GM21825 (cell line): Measurements from ENCODE around the gene BRINP2.

ENCODE experiments used
- ATAC-seq: cut with Tn5 transposase; IDR thresholded peaks from one replicate; pipeline ENCODE4 v1.9.1; 2021; ENCODE audit warnings: mild to moderate bottlenecking, moderate library complexity; ENCODE audit not compliant: unreplicated experiment

BRINP2 gene

DNA sequence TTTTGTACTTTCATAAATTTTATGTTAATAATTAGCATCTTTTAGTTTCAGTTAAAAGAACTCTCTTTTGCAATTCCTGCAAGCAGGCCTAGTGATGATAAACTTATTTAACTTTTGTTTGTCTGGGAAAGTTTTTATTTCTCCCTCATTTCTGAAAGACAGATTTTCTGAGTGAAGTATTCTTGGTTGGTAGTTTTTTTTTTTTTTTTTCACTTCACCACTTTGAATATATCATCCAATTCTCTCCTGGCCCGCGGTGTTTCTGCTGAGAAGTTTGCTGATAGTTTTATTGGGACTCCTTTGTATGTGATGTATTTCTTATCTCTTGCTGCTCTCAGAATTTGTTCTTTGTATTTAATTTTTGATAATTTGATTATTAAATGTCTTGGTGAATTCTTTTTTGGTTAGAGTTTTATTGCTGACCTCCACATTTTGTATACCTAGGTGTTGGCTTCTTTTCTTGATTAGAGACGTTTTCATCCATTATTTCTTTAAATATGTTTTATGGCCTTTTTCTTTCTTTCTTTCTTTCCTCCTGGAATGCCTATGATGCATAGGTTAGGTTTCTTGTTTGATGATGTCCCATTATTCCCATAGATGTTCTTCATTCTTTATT is 45.9 kb downstream of the BRINP2 start:
- ATAC-seq: no peak

DNA sequence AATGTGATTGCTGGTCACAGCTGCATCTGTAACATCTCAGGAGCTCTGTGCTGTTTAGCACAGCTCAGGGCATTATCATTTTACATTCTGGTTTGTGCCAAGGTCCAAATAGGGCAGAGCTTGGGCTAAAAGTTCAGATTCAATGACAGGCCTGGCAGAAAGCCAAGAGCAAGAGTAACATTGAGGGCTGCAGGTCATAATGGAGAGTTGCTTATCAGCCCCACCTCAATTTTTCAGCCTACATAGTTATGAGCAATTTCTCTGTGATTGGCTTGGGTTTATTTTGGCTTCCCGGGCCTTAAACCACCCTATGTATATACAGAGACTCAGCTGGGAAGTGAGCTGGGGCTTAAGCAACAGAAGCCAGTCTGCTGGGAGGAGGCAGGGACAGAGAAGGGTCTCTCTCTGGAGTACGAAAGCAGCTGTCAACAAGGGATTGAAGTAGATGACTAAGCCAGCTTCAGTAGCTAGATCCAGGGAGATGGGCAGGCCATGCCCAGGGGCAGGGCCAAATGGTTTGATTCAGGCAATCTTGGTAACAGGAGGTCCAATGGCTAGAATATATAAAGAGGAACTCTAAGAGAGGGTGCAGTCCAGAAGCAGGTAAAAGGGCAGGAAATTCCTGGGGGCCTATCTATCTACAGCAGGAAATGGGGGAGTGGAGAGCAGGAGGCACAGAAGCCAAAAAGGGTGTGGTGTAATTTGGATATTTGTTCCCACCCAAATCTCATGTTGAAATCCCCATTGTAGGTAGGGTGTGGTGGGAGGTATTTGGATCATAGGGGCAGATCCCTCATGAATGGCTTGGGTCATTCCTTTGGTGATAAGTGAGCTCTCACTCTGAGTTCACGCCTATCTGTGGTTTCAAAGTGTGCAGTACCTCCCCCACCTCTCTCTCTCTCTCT is 49.0 kb downstream of the BRINP2 start:
- no peak for ATAC-seq

DNA sequence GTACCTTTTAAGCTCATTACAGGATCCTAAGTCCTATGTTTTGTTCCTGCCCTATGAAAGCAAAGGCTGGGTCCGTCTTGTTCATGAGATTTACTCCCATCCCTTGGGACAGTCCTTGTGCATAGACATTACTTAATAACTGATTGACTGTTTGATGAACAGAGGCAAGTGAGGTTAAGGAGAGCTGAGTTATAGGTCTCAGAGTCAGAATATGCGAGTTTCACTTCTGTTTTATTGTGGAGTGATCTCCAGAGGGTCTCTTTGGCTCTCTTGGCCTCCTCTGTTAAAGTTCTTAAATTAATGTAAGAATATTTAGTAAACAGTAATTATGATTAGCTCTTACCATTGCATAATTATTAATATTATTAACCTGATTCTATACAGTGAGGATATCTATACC is 52.6 kb downstream of the BRINP2 start:
- no peak for ATAC-seq

DNA sequence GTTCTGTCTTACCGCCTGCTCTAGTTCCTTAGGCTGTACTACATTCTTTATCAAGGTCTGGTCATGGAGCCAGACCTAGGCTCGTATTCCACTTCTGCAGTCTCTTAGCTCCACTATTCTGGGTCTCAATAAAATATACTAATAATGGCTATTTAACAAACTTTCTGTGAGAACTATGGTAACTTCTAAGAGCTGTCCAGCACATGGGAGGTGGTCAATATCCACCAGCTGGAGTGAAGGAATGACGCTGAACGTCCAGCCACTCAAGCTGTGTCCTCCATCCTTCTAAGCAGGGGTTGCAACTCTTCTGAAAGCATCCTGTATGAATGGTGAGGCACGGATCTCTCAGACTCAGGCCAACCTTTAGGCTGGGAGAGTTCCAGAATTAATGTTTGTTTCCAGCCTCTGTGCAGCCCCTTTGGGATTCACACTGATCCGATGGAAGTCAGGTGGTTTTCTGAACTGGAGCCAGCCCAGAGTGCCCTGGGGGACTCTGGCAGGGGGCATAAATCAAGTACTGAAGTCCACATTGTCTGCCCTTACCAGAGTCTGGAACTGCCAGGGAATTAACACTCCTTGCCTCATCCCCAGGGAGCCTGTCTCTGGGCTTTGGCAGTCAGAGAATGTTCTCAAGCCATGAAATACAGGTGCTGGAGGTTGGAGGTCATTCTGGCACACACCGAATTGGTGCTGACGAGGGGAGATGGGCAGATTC is 57.4 kb downstream of the BRINP2 start:
- no peak for ATAC-seq

DNA sequence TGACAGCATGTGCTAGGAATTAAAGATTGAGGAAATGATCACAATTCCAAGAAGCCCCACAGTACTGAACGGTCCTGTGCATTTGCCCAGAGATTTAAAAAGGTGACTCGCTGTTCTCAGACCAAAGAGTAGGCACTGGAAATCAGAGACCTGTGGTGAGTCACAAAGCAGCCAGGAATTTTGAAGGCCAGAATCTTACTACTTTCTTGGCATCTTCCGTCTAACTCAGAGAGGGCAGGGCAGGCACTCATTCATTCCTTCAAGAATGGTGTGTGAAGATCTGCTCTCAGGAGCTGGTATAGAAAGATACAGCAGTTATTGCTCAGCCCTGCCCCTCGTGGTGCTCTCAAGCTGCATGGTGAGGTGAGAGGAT is 57.9 kb downstream of the BRINP2 start:
- ATAC-seq: no peak

DNA sequence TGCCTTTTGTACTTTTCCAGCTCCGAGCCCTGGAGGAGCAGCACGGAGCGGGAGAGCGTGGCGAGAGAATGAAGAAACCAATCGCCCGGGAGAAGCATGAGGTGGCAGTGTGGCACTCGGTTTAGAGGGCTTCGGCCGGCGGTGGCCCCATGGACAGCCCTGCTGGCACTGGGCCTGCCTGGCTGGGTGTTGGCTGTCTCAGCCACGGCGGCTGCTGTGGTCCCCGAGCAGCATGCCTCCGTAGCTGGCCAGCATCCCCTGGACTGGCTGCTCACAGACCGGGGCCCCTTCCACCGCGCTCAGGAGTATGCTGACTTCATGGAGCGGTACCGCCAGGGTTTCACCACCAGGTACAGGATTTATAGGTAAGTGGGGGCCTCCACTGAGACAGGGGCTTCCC is 59.0 kb downstream of the BRINP2 start:
- ATAC-seq: no peak

DNA sequence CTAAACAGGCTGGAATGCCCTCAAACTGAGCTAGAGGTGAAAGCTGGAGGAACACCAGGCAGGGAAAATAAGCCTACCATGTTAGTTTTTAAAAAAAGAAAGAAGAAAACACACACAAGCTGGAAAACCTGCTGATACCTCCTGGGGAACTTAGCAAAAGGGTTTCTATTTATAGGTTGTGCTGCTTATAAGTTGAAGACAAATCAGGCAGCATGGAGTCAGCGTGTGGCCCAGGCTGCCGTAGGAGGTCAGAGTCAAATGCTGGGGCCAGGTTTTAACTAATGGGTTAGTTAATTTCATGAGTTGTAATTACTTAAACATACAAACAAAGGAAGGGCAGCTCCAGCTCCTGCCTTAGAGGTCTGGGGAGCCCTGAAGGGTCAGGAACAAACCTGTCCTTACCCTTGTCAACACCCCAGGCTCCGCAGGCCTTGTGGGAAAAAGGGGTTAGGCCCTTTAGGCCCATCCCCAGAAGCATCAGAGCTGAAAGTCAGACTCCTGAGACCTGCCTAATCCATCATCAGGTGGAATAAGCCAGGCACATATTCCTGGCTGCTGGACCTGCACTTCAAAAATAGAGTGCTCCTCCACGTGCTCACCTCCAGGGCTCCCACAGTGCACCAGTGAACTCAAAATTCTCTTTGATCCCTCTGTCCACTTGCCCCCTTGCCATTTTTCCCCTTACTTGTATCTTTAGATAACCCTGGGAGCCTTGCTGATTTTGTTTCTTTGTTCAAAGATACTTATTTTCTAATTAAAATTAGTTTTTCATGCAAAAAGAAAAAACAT is 59.7 kb downstream of the BRINP2 start:
- no peak for ATAC-seq

DNA sequence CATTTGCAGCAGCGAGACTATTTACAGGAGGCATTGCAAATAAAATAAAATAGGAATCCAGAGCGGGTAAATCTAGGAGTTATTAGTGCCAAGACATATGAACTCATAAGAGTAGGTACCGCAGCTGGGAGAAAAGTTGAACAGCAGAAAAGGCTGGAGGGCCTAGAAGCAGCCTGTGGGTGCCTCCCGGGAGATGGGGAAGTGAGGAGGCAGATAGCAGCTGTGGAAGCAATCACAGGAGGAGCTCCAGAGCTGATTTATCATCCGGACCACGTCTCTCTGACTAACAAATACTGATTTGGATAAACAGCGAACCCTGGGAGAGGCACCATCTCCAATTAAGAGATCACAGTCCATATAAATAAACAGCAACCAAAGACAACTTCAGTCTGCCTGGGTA is 64.6 kb downstream of the BRINP2 start:
- no peak for ATAC-seq

DNA sequence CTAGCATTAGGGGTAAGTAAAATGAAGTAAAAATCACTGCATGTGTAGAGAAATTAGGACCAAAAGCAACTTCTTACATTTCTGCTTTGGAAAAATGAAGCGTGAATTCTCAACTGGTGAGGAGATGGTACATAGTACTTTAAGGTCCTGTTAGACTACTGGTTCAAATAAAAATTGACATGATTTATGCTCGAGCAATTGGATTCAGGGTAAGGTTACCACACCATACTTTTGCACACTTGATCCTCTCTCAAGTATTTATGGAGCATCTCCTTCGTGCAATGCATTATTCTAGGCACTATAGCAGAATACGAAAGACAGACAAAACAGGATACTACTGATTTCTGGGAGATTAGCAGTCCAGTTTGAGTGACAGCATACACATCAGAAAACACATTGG is 66.2 kb downstream of the BRINP2 start:
- no peak for ATAC-seq

DNA sequence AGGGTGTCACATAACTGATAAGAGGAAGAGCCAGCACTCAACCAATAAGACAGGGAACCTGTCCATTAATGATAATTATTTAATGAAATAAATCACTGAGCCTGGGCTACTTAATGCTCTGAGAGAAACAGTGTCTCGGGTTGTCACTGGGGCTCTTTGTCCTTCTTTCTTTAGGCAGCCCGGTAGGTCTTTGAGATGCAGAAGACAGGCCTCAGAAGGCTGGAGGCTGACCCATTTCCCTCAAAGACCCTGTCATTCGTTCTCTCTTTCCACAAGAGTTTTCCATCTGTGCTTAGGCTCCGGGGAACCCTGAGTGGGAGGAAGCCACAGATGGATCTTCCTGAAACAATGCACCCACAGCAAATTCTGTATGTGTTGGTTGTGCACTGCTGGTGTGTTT is 68.2 kb downstream of the BRINP2 start:
- no peak for ATAC-seq

DNA sequence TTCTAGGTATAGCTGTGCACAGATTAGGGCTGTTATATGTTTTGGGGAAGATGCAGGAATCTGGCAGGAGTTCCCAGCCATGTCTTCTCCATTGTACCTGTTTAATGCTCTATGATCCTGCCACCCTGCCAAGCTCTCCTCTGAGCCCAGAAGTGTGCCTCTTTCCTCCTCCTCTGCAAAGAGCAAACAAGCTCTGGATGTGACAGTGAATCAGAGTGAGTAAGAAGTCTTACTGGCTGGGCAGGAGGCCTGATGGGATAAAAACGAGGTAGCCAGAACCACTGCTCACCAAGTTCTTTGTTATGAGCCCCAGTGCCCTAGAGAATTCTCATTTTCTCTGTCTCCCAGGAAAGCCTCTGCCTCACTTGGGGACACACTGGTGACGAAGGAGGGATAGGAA is 69.0 kb downstream of the BRINP2 start:
- no peak for ATAC-seq

DNA sequence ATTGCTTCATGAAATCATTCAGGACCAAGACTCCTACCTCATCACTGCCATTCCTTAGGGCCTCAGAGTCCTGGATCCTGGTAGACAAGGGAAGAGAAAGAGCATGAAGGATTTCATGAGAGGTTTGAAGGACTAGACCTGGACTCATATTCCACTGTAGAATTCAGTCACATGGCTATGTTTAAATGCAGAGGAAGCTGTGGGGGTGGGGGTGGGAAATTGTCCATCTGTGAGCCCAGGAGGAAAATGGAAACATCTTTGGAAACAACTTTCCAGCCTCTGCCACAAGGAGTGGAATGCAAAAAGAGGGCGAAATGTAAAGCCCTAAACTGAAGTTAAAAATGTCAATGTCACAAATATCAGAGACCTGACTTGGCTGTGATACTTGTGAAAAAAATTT is 73.0 kb downstream of the BRINP2 start:
- no peak for ATAC-seq

DNA sequence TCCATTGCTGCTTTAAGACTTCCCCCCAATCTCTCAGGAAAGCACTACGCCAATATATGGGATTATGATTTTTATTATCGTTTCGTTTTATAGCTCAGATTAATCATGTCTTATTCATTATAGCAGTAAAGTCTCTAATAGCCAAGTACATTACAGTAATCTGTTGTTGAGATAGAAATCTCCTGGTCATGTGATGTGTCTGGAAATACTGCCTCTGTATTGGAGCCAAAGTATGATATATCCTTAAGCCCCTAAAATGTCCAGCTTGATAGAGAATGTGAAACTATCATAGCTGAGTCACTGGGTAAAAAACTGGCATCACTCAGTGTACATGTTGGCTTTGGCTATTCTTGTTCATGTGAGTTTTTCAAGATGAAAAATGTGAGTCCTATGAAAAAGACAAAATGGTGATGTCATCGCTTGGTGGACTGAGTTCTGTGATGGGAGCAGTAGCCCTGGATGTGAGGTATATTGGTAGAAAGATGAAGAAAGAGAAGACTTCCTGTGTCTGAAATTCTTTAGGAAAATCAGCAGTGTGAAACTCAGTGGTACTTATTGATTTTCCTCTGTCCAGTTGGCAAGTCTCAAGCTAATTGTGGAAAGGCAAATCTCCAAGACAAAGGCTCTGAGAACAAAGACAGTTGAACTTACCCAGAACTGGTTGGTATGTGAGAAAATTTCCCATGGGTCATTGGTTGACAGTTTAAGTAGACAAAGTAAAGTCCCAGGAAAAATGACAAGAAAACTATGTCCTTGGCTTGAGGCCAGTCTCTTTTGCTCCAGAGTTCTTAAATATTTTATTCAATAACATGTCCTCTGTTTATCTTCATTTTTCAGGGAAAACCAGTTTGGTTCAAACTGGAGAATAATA is 76.2 kb downstream of the BRINP2 start:
- ATAC-seq: no peak

DNA sequence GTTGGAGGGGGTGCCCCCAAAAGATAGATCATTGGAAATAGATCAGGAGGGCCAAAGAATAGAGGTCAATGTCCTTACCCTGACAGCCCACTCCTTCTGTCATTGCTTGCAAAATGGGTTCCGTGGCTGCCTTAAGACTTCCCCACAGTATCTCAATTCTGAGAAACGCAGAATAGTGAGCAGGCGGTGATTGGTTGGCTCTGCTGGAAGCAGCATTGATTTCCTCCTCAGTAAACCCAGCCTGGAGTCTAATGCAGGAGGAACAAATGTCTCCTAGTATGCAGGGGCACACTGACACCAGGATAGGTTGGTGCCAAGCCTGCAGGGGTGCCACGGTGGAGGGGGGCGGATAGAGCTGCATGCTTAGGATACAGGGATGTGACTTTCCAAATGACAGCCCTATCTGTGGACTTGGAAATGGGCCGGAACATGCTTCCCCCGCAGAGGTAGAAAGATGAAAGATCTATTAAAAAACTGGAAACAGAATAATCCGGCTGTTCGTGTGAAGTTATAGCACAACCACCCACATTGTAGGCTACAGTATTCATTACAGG is 76.9 kb downstream of the BRINP2 start:
- ATAC-seq: no peak

DNA sequence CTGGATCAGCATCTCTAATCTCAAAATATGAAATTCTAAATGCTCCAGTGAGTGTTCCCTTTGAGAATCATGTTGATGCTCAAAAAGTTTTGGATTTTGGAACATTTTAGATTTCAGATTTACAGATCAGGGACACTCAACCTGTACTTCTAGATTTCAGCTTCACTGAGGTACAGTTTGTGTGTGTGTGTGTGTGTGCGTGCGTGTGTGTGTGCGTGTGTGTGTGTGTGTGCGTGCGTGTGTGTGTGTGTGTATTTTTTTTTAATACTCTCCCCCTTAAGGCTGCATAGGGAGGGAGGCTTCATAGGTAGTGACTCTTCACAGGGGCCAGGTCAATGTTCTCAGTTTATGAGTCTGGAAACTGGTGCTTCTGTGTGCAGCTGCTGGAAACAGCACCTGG is 77.5 kb downstream of the BRINP2 start:
- ATAC-seq: no peak

DNA sequence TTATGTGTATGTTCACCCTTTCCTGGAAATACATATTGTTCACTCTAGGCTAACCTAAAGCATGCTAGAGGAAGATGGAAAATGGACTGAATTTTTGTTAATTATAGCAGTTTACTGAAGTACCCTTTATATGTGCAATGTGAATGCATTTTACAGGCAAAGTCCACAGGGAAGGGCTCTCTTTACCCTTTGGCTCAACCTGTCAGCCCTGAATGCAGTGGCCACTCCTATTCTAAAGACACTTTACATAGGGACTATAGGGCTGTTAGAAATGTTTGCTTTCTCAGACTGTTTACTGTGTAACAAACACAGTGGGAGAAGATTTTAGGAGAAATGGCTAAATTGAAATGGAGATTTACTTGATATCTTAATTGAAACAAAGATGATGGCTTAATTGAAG is 78.5 kb downstream of the BRINP2 start:
- no peak for ATAC-seq

DNA sequence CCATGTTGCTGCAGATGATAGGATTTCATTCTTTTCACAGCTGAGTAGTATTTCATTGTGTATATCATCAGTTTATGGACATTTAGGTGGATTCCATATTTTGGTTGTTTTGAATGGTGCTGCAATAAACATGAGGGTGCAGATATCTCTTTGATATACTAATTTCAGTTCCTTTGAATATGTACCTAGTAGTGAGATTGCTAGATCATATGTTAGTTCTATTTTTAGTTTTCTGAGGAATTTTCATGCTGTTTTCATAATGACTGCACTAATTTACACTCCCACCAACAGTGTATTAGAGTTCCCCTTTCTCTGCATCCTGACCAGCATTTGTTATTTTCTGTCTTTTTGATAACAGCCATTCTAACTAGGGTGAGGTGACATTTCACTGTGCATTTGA is 82.1 kb downstream of the BRINP2 start:
- no peak for ATAC-seq

DNA sequence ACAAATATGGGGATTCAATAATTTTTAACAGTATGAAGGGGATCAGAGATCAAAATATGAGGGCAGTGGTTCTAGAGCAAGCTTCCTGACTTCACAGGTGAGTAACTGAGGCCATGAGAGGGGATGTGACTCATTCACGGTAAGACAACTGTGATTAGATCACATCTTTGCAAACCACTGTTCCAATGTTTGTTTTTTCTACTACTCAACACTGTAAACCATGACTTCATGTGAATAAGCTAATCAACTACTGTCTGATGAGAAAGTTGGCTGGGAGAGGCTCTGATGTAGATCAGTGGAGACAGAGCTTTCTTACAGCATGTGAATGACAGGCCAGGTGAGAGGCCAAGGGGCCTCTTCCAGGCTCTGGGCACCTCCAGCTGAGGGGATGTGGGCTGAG is 84.7 kb downstream of the BRINP2 start:
- ATAC-seq: no peak

DNA sequence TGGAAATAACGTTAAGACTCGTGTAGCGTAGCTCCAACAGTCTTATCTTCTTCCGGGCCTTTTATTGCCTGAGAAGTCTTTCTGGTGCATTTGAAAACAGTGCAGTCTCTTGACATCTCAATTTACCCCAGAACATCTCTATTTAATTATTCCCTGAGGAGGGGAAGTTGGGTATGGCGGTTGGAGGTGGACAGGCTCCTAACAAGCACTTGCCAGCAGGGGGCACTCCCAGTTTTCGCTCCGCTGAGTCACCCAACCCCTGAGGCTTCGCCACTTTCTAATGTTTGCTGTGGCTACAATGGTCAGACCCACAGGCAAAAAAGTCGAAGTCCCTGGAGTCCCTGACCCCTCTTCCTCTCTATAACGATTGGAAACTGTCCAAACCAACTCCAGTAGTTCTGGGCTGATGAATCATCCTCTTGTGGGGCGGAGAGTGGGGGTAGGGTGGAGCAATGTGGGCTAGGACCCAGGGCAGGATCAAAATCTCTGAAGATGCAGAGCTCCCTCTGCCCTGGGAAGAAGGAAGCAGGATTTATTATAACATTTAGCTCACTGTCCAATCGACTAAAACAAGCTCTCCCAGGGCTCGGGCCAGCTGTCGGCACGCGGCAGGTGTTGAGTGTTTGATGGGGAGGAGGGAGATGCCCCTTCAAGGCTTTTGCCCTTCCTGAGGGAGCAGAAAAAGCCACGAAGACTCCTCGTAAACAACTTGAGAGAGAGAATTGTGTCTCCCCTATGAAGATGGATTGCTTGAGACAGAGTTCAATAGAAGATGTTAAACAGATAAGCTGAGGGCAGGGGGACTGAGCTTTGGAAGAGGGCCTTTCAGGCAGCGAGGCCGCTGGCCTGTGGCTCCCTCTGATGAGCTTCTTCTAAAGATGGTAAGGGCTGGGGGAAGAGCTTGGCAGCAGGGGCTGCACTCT is 85.7 kb downstream of the BRINP2 start:
- no peak for ATAC-seq
